NCI-H226 (cell line): ENCODE measurements around the gene DPH6.

Experiments used
- DNase-seq: peaks from one replicate; pipeline ENCODE4 v3.0.0-alpha.2; 2015

DPH6 gene

DNA sequence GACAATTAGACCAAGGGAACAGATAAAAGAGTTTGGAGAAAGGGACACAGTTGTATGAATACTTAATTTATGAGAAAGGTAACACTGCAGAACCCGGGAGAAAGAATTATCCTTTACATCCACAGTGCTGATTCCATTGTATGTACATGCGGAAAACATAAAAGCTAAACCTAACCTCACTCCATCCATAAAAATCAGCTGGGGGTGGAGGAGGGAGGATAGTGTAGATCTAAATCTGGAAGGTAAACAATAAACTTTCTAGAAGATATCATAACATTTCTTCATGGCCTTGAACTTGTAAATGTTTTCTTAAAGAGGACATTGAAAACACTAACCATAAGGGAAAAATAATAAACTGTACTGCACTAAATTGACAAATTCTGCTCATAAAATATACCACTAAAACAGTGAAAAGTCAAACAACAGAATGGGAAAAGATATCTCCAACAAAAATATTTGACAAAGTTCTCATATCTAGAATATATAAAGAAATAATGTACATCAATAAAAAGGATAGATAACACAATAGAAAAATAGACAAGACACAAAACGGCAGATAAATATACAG lies 220.5 kb downstream of the DPH6 start:
- DNase-seq: no peak

GRCh38 chr15:35323141-35323540 lies 222.8 kb downstream of the DPH6 start:
- no peak for DNase-seq

GRCh38 chr15:35321926-35322325 lies 224.0 kb downstream of the DPH6 start:
- no peak for DNase-seq

- DNase-seq: no peak
These were observed 225.1 kb downstream of the DPH6 start for GRCh38 chr15:35320911-35321310.
